ENCODE data around the gene TWNK. TPM values are rescaled to one million over a fixed set of nuclear protein-coding genes. Genes with fewer than 3 reads are reported as not detected.

TWNK gene
- total and polyA plus RNA-seq, 2 donors (not counting 3 experiments of a cell fraction or from before 2014, with no cell fraction given): 5.6 to 10.9 TPM

DNA sequence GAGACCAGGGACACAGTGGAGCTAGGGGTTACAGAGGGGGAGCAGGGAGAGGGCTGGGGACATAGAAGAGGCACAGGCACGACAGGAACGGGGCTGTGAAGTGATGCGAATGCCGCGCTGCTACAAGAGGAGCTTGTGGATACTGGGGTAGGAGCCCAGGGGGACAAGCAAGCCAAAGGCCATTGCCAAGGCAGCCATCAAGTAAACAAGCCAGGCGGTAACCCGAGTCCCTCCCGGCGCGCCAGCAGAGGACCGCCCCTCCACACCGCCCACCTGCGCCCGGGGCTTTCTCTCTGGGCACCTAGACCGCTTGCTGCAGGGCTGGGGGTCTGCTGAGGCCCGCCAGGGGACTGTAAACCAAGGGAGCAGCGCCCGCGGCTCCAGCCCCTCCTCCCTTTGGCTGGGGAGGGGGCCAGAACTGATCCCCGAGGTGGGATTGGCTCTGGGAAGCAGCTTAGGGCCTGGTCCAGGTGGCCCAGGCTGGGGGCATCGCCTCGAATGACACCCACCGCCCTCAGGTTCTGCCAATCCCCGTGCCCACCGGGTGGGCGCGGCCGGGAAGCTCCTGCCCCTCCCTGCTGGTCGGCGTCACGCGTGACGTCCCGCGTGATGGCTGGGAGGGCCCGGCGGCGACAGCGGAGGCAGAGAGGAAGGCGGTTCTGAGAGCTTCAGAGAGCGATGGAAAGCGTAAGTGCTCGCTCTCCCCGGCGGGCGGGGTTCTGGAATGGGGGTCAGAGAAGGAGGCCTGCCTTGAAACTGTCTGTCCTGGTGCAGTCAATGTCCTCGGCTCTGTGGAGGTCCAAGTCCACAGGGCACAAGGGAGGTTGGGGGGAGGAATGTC is 44.7 kb downstream of the TWNK start:
- Histone ChIP-seq H3K4me1 (ENCODE audit: control insufficient read depth, extremely low read depth, insufficient read depth, low read length) (peaks cover 16% of the 10 kb centered on the region), H3K79me2 (ENCODE audit: control insufficient read depth, insufficient read depth, low read length) (peaks cover 11% of the 10 kb centered on the region), H3K9me3 (replicated peaks; ENCODE audit: control insufficient read depth, insufficient read depth, low read length) (no peaks in the 10 kb centered on the region), H3K27me3 (ENCODE audit: control insufficient read depth in 2 of 2, insufficient read depth in 2 of 2, low read length in 2 of 2) (peaks cover 0 to 9% of the 10 kb centered on the region in 2 experiments), H3K4me3 (replicated peaks in 1 of 3; ENCODE audit: insufficient read depth in 1 of 3, low read depth in 1 of 3, low read length in 3 of 3) (peak overlapping the region; percentile 48 to 77 (median 71)), H3K4me2 (ENCODE audit: insufficient read depth, low read length) (peak overlapping the region; percentile 66), H3K36me3 (ENCODE audit: control insufficient read depth in 2 of 2, extremely low read depth in 1 of 2, insufficient read depth in 2 of 2, low read length in 2 of 2) (peaks cover 10 to 18% of the 10 kb centered on the region in 2 experiments), H3K9me1 (replicated peaks; ENCODE audit: control insufficient read depth, extremely low read depth, insufficient read depth, low read length) (no peaks in the 10 kb centered on the region), H2AFZ (ENCODE audit: low read depth, low read length) (peak overlapping the region; percentile 94), H4K20me1 (replicated peaks; ENCODE audit: control insufficient read depth, extremely low read depth, insufficient read depth, low read length) (no peaks in the 10 kb centered on the region), H3K27ac (ENCODE audit: insufficient read depth, low read depth, low read length) (peak overlapping the region; percentile 91), H3K9ac (replicated peaks; ENCODE audit: extremely low read depth, insufficient read depth, low read length) (peak overlapping the region; percentile 90)
- BruUV-seq (replicated peaks): no TSS peak
- TF ChIP-seq, protein P1, sequence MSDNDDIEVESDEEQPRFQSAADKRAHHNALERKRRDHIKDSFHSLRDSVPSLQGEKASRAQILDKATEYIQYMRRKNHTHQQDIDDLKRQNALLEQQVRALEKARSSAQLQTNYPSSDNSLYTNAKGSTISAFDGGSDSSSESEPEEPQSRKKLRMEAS (IDR thresholded peaks at IDR 0.05; ENCODE audit: insufficient read depth, insufficient read length): no peak
- TF ChIP-seq, protein P2, sequence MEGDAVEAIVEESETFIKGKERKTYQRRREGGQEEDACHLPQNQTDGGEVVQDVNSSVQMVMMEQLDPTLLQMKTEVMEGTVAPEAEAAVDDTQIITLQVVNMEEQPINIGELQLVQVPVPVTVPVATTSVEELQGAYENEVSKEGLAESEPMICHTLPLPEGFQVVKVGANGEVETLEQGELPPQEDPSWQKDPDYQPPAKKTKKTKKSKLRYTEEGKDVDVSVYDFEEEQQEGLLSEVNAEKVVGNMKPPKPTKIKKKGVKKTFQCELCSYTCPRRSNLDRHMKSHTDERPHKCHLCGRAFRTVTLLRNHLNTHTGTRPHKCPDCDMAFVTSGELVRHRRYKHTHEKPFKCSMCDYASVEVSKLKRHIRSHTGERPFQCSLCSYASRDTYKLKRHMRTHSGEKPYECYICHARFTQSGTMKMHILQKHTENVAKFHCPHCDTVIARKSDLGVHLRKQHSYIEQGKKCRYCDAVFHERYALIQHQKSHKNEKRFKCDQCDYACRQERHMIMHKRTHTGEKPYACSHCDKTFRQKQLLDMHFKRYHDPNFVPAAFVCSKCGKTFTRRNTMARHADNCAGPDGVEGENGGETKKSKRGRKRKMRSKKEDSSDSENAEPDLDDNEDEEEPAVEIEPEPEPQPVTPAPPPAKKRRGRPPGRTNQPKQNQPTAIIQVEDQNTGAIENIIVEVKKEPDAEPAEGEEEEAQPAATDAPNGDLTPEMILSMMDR (IDR thresholded peaks at IDR 0.05; ENCODE audit: extremely low read depth in 1 of 2, insufficient read depth in 1 of 2, low read depth in 1 of 2, low read length in 2 of 2): no peak
- TF ChIP-seq FOS (IDR thresholded peaks at IDR 0.05; ENCODE audit: borderline replicate concordance, insufficient read depth, low read length) (no peak), MYC (IDR thresholded peaks at IDR 0.05; ENCODE audit: low read depth, low read length) (no peak), JUN (IDR thresholded peaks at IDR 0.05; ENCODE audit: borderline replicate concordance, insufficient read depth, insufficient read length, low read depth) (no peak), EZH2 (IDR thresholded peaks at IDR 0.05; ENCODE audit: borderline replicate concordance, low read depth, low read length, severe bottlenecking) (no peak), POLR2A (IDR thresholded peaks at IDR 0.05; ENCODE audit: low read depth, low read length) (no peak), POLR2AphosphoS5 (IDR thresholded peaks at IDR 0.05; ENCODE audit: insufficient read depth, low read depth, low read length) (no peak), GATA2 (IDR thresholded peaks at IDR 0.05; ENCODE audit: insufficient read depth, insufficient read length, low read depth, low read length) (no peak)
- intact Hi-C loops (cut with micrococcal nuclease): loop anchor here (1.0 to 5.0 kb wide), 4 partner anchors 9 to 35 kb away; no protein-coding TSS in a partner anchor
- dilution Hi-C loops (cut with MboI; ENCODE audit: extremely low pct_ligation_motif_present, low sequenced_read_pairs): no loop called here
- DNase-seq (ENCODE audit: low read depth, low spot score) (no peak), FAIRE-seq (no peak)
- CTCF ChIA-PET: interaction anchor here (1.0 to 6.3 kb wide), 11 partner anchors 9 to 143 kb away, joined by 3 to 74 read pairs (median 7); partner anchors contain the start of gene KAZALD1
- POLR2A ChIA-PET: no interaction called here
